ENCODE measurements around the gene CAPN14.

GRCh38 chr2:31212659-31213600 is 4.4 kb downstream of the CAPN14 start:
- TF ChIP-seq, protein P1, sequence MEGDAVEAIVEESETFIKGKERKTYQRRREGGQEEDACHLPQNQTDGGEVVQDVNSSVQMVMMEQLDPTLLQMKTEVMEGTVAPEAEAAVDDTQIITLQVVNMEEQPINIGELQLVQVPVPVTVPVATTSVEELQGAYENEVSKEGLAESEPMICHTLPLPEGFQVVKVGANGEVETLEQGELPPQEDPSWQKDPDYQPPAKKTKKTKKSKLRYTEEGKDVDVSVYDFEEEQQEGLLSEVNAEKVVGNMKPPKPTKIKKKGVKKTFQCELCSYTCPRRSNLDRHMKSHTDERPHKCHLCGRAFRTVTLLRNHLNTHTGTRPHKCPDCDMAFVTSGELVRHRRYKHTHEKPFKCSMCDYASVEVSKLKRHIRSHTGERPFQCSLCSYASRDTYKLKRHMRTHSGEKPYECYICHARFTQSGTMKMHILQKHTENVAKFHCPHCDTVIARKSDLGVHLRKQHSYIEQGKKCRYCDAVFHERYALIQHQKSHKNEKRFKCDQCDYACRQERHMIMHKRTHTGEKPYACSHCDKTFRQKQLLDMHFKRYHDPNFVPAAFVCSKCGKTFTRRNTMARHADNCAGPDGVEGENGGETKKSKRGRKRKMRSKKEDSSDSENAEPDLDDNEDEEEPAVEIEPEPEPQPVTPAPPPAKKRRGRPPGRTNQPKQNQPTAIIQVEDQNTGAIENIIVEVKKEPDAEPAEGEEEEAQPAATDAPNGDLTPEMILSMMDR (IDR thresholded peaks at IDR 0.05; ENCODE audit: insufficient read depth, low read length): no peak
- TF ChIP-seq POLR2AphosphoS5 (IDR thresholded peaks at IDR 0.05; ENCODE audit: low read depth) (no peak), GABPA (IDR thresholded peaks at IDR 0.05; ENCODE audit: low read depth) (no peak)
- TF ChIP-seq, protein P2, sequence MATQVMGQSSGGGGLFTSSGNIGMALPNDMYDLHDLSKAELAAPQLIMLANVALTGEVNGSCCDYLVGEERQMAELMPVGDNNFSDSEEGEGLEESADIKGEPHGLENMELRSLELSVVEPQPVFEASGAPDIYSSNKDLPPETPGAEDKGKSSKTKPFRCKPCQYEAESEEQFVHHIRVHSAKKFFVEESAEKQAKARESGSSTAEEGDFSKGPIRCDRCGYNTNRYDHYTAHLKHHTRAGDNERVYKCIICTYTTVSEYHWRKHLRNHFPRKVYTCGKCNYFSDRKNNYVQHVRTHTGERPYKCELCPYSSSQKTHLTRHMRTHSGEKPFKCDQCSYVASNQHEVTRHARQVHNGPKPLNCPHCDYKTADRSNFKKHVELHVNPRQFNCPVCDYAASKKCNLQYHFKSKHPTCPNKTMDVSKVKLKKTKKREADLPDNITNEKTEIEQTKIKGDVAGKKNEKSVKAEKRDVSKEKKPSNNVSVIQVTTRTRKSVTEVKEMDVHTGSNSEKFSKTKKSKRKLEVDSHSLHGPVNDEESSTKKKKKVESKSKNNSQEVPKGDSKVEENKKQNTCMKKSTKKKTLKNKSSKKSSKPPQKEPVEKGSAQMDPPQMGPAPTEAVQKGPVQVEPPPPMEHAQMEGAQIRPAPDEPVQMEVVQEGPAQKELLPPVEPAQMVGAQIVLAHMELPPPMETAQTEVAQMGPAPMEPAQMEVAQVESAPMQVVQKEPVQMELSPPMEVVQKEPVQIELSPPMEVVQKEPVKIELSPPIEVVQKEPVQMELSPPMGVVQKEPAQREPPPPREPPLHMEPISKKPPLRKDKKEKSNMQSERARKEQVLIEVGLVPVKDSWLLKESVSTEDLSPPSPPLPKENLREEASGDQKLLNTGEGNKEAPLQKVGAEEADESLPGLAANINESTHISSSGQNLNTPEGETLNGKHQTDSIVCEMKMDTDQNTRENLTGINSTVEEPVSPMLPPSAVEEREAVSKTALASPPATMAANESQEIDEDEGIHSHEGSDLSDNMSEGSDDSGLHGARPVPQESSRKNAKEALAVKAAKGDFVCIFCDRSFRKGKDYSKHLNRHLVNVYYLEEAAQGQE (IDR thresholded peaks at IDR 0.05; ENCODE audit: insufficient replicate concordance, low read depth): no peak
